ENCODE measurements around the gene KAT14.
"Not testable (repeated sequence)": the region's sequence is repeated elsewhere in the genome, so short reads cannot be mapped to it uniquely, and the experiment has no call there.

Gene KAT14

GRCh38 chr20:18218280-18218679 is 80.6 kb downstream of the KAT14 start:
- no peak for DNase-seq (ENCODE audit: low read depth in 2 of 2)

GRCh38 chr20:18223409-18223808 is 85.7 kb downstream of the KAT14 start:
- DNase-seq (ENCODE audit: low read depth in 2 of 2) = no peak

GRCh38 chr20:18224968-18225568 is 87.4 kb downstream of the KAT14 start:
- DNase-seq (ENCODE audit: low read depth in 2 of 2) = no peak

- no peak for DNase-seq (ENCODE audit: low read depth in 2 of 2)
Observed at GRCh38 chr20:18225632-18226031, 88.0 kb downstream of the KAT14 start.

- not testable (repeated sequence) for DNase-seq (ENCODE audit: low read depth in 2 of 2)
Observed at GRCh38 chr20:18226741-18227140, 89.1 kb downstream of the KAT14 start.

- no peak for DNase-seq (ENCODE audit: low read depth in 2 of 2)
Observed at GRCh38 chr20:18233408-18233943, 95.8 kb downstream of the KAT14 start.
